Measurements from ENCODE around the gene APOA1. TPM values are rescaled to one million over a fixed set of nuclear protein-coding genes. Genes with fewer than 3 reads are reported as not detected.
A peak's percentile ranks its signal among the peaks of the same experiment; 100 is the strongest.

Gene APOA1
- total RNA-seq, 4 donors from 2014 or later, result 1.3 TPM; not detected in 3

DNA sequence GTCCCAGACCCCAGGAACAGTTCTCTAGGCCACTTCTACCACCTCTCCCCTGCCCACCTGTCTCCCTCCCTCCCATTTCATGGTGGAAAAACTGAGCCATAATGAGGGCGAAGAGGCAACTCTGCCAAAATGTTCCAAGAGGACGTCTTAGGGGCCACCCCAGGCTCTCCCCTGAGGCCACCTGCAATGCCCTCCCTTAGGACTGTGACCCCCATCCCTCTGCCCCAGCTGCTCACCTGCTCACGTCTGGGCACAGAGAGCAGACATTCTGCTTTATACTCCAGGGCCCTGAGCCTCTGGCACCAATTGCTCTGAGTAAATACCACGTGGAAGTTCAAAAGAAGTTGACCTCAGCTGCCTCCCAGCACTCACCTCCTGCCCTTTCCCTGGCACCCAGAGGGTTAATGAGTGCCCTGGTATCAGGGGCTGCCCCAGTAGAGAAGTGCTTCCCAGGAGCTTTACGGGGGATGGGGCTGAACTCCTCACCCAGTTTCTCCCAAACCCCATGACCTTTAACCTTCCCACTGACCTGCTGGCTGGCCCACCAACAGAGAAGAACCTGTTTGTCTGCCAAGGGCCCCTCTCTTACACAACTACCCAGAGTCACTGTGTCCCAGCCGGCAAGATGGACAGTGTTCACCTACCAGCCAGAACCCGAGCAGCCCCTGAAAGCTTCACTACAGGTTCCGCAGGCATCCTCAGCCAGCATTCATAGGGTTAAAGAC lies 45.1 kb downstream of the APOA1 start:
- H3K4me3 ChIP-seq, result no peak overlapping the region
- no peaks in the 10 kb centered on the region for H3K27me3 ChIP-seq
- no peaks in the 10 kb centered on the region for H3K9me3 ChIP-seq
- peaks cover 0 to 21% (median 6%) of the 10 kb centered on the region in 3 donors for H3K4me1 ChIP-seq
- no peak for ATAC-seq
- no peaks in the 10 kb centered on the region for H3K36me3 ChIP-seq
- TF ChIP-seq POLR2AphosphoS5 (IDR thresholded peaks at IDR 0.05) (no peak), POLR2A (IDR thresholded peaks at IDR 0.05) (no peak), EP300 (IDR thresholded peaks at IDR 0.05) (no peak)
- TF ChIP-seq, protein P1, sequence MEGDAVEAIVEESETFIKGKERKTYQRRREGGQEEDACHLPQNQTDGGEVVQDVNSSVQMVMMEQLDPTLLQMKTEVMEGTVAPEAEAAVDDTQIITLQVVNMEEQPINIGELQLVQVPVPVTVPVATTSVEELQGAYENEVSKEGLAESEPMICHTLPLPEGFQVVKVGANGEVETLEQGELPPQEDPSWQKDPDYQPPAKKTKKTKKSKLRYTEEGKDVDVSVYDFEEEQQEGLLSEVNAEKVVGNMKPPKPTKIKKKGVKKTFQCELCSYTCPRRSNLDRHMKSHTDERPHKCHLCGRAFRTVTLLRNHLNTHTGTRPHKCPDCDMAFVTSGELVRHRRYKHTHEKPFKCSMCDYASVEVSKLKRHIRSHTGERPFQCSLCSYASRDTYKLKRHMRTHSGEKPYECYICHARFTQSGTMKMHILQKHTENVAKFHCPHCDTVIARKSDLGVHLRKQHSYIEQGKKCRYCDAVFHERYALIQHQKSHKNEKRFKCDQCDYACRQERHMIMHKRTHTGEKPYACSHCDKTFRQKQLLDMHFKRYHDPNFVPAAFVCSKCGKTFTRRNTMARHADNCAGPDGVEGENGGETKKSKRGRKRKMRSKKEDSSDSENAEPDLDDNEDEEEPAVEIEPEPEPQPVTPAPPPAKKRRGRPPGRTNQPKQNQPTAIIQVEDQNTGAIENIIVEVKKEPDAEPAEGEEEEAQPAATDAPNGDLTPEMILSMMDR (IDR thresholded peaks at IDR 0.05), result no peak
- WGBS, 2 donors (ENCODE audit: low coverage in 1 of 2), result 55% methylated on average over 2 to 4 of the region's 8 CpGs
- no peak overlapping the region for H3K27ac ChIP-seq

DNA sequence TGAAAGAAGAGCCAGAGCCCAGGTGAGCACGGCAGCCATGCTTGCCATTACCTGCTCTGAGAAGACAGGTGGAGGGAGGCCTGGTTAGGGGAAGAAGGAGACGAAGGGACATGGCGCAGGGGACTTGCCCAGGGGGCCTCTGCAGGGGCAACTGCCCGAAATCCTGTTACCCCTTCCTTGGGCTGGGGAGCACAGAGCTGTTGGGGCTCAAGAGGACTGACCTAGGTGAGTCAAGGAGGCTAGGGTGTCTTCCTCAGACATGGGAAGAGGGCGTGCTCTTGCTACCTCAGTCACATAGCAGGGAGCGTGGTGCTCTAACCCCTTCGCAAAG lies 45.6 kb downstream of the APOA1 start, which contains the start of gene APOA5:
APOA5 (minus strand) TSS at position 67 of the 331 bp plus-strand sequence; CDS start at position 48, 19 bp downstream.
- ATAC-seq, result no peak
- no peak within 1 kb of the TSS for H3K4me3 ChIP-seq
- no peaks in the 10 kb centered on the region for H3K36me3 ChIP-seq
- no peaks in the 10 kb centered on the region for H3K27me3 ChIP-seq
- no peaks in the 10 kb centered on the region for H3K9me3 ChIP-seq
- peaks cover 0 to 27% (median 10%) of the 10 kb centered on the region in 3 donors for H3K4me1 ChIP-seq
- WGBS, 2 donors (ENCODE audit: low coverage in 1 of 2), result no CpG with 5 or more reads among the region's 7 CpGs
- no peak within 1 kb of the TSS for H3K27ac ChIP-seq
- no peak for TF ChIP-seq POLR2A (IDR thresholded peaks at IDR 0.05)
- TF ChIP-seq, protein P1 (IDR thresholded peaks at IDR 0.05), result no peak
- TF ChIP-seq EP300 (IDR thresholded peaks at IDR 0.05), result no peak
- TF ChIP-seq POLR2AphosphoS5 (IDR thresholded peaks at IDR 0.05), result no peak

DNA sequence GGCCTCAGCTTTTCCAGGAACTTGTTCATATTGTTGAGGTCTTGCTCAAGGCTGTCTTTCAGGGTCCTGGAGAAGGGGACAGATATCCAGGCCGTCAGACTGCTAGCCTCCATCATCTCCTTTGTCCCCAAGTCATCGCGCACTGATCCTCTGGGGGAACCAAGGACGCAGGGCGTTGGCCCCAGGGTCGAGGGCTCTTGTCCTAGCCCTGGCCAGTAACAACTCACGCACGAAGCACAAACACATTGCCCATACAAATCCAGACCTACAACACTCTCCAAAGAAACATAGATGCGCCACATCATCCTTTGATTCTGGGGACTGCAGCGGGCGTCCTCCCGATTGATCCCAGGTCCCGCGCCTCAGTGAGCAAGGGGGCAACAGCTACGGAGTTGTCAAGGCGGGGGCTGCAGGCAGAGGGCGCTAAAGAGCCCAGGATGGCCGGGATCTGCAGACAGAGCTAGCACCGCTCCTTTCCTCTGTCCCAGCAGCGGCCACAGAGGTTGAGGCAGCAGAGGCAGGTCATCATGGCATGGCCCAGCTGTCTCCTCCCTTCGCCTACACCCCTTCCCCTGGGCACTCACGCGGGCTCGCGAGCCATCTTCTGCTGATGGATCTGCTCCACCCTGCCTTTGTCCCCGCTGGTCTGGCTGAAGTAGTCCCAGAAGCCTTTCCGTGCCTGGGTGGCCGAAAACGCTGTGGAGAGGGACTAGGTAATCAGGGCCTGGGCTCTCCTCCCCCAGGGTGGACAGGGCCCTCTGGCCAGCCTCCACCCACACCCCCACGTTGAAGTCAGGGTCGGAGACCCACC lies 46.2 kb downstream of the APOA1 start:
- Histone ChIP-seq H3K4me3 (no peak overlapping the region), H3K4me1 (peaks cover 0 to 32% (median 16%) of the 10 kb centered on the region in 3 donors), H3K36me3 (peaks cover 0 to 3% of the 10 kb centered on the region in 2 donors), H3K9me3 (no peaks in the 10 kb centered on the region), H3K27ac (no peak overlapping the region), H3K27me3 (no peaks in the 10 kb centered on the region)
- peak; percentile 76 for ATAC-seq
- TF ChIP-seq, protein P1 (IDR thresholded peaks at IDR 0.05), result peak; percentile 69 to 90 (median 89)
- no peak for TF ChIP-seq POLR2A (IDR thresholded peaks at IDR 0.05)
- no peak for TF ChIP-seq EP300 (IDR thresholded peaks at IDR 0.05)
- TF ChIP-seq POLR2AphosphoS5 (IDR thresholded peaks at IDR 0.05), result no peak
- 0% methylated on average over 4 to 6 of the region's 31 CpGs for WGBS, 2 donors (ENCODE audit: low coverage in 1 of 2)

DNA sequence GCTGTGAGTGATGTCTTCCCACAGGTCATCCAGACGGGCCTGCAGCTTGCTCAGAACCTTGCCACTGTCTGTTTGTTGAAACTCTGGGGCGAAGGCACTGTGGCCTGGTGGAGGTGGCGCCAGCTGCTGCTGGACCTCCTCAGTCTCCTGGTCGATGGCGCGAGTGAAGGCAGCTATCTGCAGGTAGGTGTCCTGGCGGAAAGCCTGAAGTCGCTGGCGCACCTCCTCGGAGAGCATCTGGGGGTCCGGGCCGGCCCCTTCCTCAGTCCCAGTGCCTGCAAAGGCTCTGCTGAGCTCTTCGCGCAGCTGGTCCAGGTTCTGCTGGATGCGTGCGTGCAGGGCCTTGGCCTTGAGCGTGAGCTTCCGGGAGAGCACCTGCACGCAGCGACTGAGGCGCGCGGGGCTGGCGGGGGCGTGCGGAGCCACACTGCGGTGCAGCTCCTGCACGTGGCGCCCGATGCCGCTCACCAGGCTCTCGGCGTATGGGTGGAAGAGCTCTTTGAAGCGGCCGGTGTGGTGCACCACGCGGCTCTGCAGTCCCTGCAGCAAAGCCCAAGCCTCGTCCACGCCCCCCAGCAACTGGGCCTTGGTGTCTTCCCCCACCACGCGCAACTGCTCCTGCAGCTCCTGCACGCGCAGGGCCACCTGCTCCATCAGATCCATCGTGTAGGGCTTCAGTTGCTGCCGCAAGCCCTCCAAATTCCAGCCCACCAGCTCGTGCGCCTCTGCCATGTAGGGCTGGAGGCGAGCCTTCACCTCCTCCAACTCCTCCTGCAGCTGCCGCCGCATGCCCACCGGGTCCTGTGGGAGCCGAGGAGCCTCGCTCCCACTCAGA lies 47.0 kb downstream of the APOA1 start:
- no peak for ATAC-seq
- no peak overlapping the region for H3K4me3 ChIP-seq
- H3K27me3 ChIP-seq, result no peaks in the 10 kb centered on the region
- 88 to 100% methylated on average over 2 to 5 of the region's 53 CpGs for WGBS, 2 donors (ENCODE audit: low coverage in 1 of 2)
- TF ChIP-seq POLR2AphosphoS5 (IDR thresholded peaks at IDR 0.05) (no peak), POLR2A (IDR thresholded peaks at IDR 0.05) (no peak), EP300 (IDR thresholded peaks at IDR 0.05) (no peak)
- TF ChIP-seq, protein P1 (IDR thresholded peaks at IDR 0.05), result no peak
- peaks cover 0 to 36% (median 17%) of the 10 kb centered on the region in 3 donors for H3K4me1 ChIP-seq
- peaks cover 0 to 11% of the 10 kb centered on the region in 2 donors for H3K36me3 ChIP-seq
- no peaks in the 10 kb centered on the region for H3K9me3 ChIP-seq
- no peak overlapping the region for H3K27ac ChIP-seq

Measured in gastroesophageal sphincter (tissue), 4 donors.